OCI-M2 (cell line): ENCODE measurements around the gene PLCD4.
A peak's percentile ranks its signal among the peaks of the same experiment; 100 is the strongest.

Source experiments
- DNase-seq: peaks from one replicate; lab custom pipeline; 2025; ENCODE audit not compliant: unreplicated experiment; lab: John Stamatoyannopoulos, UW

PLCD4 gene

GRCh38 chr2:218662827-218663226 is 55.1 kb downstream of the PLCD4 start:
- no peak for DNase-seq

GRCh38 chr2:218663901-218664300 is 56.2 kb downstream of the PLCD4 start:
- DNase-seq = no peak

DNA sequence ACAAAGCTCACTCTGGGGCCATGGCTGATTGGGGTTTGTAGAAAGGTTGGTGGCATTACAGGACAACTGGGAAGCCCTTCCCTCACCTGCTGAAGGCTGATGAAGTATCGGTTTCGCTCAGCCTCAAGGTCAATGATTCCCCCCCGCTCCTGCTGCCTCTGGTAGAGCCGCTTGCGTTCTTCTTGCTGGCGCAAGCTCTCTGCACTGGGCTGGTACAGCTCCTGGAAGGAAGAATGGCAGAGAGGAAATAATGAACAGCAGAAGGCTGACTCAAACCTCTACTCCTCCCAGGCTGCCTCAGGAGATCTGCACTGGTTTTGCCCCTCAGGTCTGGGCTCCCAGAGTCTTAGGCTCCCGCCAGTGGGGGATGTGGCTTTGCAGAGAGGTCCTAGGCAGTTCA is 57.0 kb downstream of the PLCD4 start:
- DNase-seq = no peak

- DNase-seq = no peak
Observed at GRCh38 chr2:218671097-218671653, 63.5 kb downstream of the PLCD4 start.

DNA sequence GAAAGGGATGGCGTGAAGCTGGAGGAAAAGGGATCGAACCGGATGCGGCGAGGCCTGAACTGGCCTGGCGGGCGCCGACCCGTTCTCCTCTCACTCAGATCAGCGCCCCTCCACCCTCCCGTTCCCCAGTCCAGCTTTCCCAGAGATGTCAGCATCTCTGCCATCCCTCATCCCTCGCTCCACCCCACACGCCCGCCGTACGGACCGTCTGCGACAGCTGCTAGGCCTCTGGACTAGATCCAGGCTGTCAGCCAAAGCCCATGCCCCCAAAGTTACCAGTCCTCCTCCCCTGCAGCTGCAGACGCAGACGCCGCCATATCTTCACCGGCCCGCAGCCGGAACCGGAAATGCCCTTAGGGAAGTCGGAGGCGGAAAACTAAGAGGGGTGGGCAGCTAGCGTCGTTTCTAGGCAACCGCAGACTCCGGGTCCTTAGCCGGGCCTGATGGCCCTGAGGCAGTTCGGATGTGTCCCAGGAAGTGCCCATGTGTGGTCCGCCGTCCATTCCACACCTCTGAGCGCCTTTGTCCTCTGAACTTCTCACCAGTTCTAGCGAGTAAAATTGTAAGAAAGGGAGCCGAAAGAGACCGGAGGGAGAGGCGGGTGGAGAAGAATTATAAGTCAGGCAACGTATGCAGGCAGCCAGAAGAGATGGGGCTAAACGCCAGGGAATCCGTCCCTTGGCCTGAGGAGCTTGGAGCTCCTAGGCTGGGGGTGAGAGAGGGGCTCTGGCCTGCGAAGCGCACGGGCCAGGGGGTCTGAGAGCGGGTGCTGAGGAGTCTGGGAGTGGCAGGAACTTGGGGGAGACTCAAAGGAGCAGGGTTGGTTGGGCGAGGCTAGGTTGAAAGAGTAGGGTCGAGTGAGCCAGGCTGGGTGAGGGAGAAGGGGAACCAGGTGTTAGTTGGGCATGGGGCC is 64.2 kb downstream of the PLCD4 start, which contains the start of the genes RNF25 and STK36:
Gene RNF25 (minus strand): TSS at position 349 of the 913 bp plus-strand sequence. CDS start 32 bp downstream, at position 317.
Gene STK36 (plus strand): TSS at position 433 of the 913 bp plus-strand sequence. CDS start 744 bp downstream, outside the sequence.
- peak; percentile 31 for DNase-seq

DNA sequence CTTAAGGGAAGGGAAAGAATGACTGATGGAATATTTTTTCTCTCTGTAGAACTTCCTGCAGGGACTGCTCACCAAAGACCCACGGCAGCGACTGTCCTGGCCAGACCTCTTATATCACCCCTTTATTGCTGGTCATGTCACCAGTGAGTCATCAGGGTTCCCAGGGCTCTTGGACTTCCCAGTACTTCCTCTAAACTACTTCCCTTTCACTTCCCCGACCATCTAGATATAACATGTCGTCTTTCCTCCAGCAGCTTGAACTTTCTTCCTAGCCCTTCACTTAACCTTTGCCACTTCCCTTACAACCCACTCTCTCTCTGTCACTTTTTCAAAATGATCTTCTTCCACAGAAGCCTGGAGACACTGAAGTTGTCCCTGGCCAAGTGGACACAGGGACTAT is 71.4 kb downstream of the PLCD4 start:
- no peak for DNase-seq

DNA sequence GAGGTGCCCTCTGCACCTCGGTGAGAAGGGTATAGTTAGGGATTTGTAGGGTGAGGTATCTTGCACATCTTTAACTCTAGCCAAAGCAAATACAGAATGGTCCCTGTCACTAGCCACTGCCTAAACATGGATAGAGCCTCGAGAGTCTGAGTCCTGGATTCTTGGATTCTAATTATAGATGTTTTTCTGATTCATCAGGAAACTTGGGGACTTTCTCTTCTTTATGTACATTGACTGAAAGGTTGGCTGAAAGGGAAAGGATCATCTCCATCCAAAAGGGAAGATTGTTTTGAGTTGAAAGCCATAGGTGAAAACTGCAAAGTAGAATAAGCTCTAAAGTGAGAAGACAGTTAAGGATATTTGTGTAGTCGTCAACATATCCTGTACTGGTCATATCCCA is 72.4 kb downstream of the PLCD4 start:
- DNase-seq = no peak
